HG02943 (cell line): ENCODE data around the gene DFFA.
"Not testable (repeated sequence)": the region's sequence is repeated elsewhere in the genome, so short reads cannot be mapped to it uniquely, and the experiment has no call there.

Experiments
- ATAC-seq: cut with Tn5 transposase; IDR thresholded peaks from one replicate; pipeline ENCODE4 v1.9.1; 2021; ENCODE audit warnings: mild to moderate bottlenecking, low read depth, moderate library complexity; ENCODE audit not compliant: unreplicated experiment

DFFA gene

DNA sequence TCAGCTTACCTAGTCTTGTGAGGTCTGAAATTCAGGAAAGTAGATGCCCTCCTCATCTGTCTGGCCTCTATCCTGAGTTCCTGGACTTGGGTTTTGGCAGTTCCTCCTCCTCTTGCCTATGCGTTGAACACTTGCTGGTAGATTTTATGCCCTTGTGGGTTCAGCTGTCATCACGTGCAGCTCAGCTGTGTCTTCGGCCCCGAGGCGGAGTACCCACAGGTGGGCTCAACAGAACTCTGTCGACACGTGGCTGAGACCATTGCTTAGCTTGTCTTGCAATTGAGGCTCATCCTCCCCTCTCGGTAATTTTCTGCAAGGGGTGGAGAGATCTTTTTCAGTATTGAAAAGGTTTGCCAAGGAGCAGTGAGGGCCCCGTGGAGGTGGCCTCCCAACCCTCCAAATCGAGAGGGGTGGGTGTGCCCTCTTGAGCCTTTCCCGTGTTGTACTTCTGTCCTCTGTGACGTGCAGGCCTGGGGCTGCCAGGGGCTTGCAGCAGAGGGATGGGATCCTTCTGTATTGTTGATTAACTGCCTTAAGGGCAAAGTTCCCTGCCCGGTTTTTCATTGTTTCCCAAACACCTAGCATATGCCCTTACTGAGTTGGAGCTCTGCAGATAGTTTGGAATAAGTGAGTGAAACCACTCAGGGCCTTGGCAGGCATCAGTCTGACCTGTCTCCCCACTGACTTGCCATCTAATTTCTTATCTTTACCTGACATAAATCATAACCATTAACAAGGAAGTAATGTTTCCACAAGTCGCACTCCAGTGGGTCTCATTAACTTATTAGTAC, 39.2 kb downstream of the DFFA start:
- ATAC-seq = no peak

DNA sequence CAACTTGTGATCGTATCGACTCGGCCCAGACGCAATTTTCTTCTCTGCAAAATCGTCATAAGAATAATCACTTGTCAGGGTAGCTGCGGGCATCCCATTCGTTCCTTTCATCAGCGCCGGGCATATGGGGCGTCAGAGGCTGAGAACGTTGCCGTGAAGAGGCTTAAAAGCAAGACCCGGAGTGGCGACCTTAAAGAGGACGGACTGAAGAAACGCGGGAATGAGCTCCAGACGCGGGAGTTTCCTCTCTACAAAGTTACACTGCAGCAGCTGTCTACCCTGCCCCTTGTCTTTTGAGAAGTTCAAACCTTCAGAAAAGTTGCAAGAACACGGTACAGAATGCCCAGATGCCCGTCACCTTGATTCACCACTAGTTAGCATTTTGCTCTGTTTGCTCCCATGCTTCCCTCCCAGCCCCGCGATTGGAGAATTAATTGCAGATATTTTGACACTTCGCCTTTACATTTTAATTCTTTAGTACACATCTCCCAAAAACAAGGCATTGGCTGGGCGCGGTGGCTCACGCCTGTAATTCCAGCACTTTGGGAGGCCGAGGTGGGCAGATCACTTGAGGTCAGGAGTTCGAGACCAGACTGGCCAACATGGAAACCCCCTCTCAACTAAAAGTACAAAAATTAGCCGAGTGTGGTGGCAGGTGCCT, 41.1 kb downstream of the DFFA start:
- ATAC-seq = no peak

DNA sequence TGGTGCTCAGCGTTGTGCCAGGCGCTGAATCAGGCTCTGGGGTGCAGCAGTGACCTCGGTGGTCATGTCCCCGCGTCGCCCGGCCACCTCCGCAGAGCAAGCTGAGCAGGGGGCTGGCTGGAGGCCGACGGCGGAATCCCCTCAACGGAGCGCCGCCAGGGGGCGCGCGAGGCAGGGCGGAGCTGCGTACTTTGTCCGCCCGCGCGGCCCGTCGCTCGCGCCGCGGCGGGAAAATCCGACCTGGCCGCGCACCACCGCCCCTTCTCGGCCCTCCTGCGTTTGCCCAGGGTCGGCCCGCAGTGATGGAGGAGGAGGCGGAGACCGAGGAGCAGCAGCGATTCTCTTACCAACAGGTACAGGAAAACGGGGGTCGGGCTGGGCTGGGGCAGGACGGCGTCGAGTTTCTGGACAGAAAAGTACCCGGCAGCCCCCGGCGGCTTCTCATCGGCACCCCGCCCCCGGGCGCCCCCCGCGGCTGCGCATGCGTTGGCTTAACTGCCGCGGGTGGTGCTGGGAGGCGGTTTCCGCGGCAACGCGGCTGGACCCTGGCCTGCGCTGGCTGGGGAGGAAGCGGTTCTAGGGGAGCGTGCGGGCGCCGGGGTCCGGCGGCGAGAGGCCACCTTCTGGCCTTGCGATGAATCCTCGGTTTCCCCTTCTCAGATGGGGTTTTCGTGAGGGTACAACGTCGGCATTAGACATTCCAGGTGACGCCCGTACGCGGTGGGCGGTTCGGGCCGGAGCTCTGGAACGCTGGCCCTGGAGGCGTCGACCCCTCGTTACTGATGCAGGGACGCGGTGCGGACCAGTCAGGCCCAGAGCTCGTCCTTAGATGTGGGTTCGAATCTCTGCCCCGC, 41.9 kb downstream of the DFFA start, which contains the start of gene CENPS:
TSS of gene CENPS (plus strand) at position 218 of the 854 bp plus-strand sequence. CDS start at position 303, 85 bp downstream.
- ATAC-seq = peak; percentile 74

DNA sequence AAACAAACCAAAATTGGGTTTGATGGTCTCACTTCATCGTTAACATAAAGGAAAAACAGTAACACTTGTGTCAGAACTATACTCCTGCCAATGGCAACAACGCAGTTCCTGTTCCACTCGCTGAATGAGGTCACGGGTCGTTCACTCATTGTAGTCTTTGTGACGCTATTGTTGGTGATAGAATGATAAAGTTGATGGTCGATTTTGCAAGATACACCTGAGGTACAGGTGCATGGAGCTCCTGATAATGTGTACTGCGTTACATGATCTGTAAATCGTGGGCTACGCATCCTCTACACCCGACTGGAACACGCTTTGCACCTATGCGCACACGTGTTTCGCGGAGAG, 42.5 kb downstream of the DFFA start:
- no peak for ATAC-seq

DNA sequence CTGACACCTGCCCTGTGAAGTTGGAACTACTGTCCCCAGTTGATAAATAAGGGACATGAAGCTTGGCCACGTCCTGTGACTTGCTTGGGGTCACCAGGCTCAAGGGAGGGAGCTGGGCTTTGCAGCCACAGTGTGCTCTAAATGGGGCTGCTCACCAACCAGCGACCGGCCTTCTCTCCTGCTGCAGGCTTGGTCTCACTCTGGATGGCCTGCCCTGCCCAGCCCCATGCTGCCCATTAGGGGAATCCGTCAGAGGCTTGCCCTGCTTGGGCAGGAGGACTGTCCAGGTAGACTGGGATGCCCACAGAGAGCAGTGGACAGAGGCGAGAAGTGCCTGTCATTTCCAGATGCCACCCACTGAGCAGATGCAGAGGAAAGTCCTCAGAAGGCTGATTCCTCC, 43.3 kb downstream of the DFFA start:
- ATAC-seq = no peak

DNA sequence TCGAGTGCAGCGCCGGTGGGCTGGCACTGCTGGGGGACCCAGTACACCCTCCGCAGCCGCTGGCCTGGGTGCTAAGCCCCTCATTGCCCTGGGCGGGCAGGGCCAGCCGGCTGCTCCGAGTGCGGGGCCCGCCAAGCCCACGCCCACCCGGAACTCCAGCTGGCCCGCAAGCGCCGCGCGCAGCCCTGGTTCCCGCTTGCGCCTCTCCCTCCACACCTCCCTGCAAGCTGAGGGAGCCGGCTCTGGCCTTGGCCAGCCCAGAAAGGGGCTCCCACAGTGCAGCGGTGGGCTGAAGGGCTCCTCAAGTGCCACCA, 45.8 kb downstream of the DFFA start:
- ATAC-seq = not testable (repeated sequence)

DNA sequence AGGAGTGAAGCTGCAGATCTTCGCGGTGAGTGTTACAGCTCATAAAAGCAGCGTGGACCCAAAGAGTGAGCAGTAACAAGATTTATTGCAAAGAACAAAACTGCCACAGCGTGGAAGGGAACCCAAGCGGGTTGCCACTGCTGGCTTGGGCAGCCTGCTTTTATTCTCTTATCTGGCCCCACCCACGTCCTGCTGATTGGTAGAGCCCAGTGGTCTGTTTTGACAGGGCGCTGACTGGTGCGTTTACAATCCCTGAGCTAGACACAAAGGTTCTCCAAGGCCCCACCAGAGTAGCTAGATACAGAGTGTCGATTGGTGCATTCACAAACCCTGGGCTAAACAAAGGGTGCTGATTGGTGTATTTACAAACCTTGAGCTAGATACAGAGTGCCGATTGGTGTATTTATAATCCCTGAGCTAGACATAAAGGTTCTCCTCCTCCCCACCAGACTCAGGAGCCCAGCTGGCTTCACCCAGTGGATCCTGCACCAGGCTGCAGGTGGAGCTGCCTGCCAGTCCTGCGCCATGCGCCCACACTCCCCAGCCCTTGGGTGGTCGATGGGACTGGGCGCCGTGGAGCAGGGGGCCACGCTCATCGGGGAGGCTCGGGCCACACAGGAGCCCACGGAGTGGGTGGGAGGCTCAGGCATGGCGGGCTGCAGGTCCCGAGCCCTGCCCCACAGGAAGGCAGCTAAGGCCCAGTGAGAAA, 46.3 kb downstream of the DFFA start:
- not testable (repeated sequence) for ATAC-seq

DNA sequence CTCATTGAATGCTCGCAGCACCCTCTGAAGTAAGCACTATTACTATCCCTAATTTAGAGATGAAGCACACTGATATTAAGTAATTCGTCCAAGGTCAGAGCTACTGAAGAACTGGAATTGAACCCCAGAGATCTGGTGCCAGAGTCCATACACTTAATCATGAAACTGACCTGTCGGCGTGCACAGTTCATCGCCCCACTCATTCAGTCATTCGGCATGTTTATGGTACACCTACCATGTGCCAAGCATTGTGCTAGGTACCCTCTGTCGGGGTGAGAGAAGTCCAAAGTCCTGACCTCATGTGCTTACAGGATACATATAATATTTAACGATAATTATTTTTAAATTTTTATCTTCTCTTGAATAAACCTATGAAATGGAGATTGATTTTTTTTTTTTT, 47.7 kb downstream of the DFFA start:
- no peak for ATAC-seq

DNA sequence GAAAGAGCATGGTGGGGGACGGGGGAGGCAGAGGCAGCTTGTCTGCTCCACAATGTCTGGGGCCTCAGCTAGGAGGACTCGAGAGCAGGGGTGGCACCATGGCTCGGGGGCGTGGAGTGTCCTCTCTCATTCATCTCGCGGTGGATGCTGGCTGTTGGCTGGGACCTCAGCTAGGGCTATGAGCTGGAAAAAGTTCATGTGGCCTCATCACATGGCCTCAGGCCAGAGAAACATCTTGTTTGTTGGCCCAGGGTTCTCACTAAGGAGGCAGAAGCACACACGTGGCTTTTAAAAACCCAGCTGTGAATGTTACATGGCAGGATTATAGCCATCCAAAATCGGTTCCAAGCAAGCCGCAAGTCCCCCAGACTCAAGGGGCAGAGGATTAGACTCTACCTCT, 48.3 kb downstream of the DFFA start:
- no peak for ATAC-seq

DNA sequence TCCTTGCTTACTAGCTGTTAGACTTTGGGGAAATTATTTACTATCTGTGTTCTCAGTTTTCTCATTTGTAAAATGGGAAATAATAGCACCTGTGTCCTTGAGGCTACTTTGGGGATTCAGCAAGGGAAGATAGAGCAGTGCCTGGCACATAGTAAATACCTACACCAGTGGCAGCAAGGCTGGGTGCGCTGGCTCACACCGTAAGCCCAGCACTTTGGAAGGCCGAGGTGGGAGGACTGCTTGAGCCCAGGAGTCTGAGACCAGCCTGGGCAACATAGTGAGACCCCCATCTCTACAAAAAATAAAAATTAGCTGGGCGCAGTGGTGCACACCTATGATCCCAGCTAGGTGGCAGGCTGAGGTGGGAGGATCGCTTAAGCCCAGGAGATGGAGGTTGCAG, 50.7 kb downstream of the DFFA start:
- ATAC-seq = no peak

DNA sequence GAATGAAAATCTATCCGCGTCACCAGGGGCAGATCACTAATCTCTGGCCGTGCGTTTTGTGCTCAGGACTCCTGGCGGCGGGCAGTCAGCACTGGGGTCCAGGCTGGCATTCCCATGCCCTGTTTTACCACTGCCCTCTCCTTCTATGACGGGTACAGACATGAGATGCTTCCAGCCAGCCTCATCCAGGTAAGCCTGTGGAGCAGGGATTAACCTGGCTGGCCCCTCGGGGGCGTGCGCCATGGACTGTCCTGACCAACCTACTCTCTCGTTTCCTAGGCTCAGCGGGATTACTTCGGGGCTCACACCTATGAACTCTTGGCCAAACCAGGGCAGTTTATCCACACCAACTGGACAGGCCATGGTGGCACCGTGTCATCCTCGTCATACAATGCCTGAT, 53.0 kb downstream of the DFFA start:
- ATAC-seq = no peak

DNA sequence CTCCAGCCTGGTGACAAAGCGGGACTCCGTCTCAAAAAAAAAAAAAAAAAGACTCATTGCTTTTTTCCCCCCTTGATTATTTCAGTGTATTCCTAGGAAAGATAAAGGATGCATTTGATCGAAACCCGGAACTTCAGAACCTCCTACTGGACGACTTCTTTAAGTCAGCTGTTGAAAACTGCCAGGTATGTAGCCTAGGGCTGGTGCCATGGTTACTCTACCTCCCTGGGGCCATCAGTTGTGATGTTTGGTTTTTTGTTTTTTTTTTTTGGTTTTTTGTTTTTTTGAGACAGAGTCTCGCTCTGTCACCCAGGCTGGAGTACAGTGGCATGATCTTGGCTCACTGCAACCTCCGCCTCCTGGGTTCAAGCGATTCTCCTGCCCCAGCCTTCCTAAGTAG, 53.6 kb downstream of the DFFA start:
- not testable (repeated sequence) for ATAC-seq

DNA sequence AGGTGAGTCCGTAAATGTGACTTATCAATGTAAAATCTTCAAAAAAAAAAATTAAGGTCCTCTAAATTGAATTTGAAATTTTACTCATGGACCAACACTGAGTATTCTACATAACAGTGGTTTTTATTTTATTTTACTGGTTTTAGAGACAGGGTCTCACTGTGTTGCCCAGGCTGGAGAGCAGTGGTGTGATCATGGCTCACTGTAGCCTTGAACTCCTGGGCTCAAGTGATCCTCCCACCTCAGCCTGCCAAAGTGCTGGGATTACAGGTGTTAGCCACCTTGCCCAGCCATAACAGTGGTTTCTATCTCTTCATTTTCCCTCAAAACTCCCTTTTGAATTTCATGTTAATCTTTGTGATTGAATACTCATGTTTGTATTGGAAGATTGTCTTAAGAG, 56.4 kb downstream of the DFFA start:
- not testable (repeated sequence) for ATAC-seq

DNA sequence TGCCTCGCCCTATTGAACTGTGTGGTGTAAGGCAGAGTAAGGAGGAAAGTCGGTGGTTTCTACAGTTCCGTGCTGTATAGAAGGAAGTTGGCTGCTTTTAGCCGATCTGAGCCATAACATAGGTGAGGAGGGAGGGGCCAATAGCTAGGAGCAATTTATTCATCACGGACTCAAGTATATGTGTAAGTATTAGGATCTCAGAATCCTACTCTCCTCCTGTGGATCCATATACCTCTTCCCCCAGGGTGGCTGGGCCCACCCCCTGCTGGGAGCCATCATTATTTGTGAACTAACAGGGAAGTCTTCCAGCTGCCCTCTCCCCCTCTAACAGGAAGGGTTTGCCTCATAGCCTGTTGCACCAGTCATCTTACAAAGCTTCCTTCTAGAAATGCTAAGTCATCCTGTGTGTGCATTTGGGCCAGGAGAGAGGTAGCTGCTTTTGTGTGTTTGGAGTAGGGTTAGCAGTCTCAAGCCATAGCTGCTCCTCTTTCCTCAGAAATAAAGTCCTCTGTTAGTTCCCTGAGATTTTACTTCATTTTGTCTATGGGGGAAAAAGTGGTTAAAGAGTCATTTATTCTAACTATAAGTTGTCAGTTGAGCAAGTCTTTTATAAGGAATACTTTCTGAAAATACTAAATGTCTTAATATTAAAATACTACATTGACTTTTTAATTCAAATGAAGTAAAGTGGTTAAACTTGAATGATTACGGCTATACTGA, 57.0 kb downstream of the DFFA start:
- no peak for ATAC-seq

DNA sequence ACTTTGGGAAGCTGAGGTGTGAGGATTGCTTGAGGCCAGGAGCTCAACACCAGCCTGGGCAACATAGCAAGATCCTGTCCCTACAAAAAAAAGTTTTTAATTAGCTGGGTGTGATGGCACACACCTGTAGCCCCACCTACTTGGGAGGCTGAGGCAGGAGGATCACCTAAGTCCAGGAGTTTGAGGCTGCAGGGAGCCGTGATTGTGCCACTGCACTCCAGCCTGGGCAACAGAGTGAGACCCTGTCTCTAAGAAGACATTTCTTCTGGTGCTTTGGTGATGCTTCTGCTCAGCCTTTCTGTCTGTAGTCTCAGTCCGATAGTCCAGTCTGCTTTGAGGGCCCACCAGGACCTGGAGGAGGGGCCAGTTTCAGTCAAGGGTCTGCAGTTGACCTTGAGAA, 65.1 kb downstream of the DFFA start:
- no peak for ATAC-seq
